Pancreas (tissue), 10 donors: ENCODE measurements around the gene XBP1. TPM values are rescaled to one million over a fixed set of nuclear protein-coding genes. Genes with fewer than 3 reads are reported as not detected.

ENCODE experiments used
- ATAC-seq, 4 donors: fragments of 200-7000 bp; cut with Tn5 transposase; one replicate each; pipeline versions ENCODE4 v1.8.0 to v1.9.1; 2020; ENCODE audit warnings: mild to moderate bottlenecking in 4 of 4, moderate library complexity in 4 of 4
- DNase-seq, 6 donors: peaks; one replicate each; pipeline ENCODE4 v3.0.0-alpha.2; 2020
- FAIRE-seq: peaks from 2 replicates; lab custom pipeline; 2012; peaks lifted over from hg19 to GRCh38; lab: Jason Lieb, UNC
- H3K27ac ChIP-seq, 4 donors: fragments of 200-600 bp; sonication (generic); 1 replicate in 3 of 4; 2 replicates in 1 of 4; pipeline versions ENCODE4 v1.5.0 to v1.8.0; 2020
- H3K27me3 ChIP-seq, 4 donors: fragments of 200-600 bp; one replicate each; pipeline ENCODE4 v1.8.0; 2021
- H3K36me3 ChIP-seq, 3 donors: fragments of 200-600 bp; sonication (generic) in 1 of 3; one replicate each; pipeline versions ENCODE4 v1.5.0 to v1.8.0; 2020 to 2021
- H3K4me1 ChIP-seq, 3 donors: fragments of 200-600 bp; one replicate each; pipeline ENCODE4 v1.8.0; 2021
- H3K4me3 ChIP-seq, 4 donors: fragments of 200-600 bp; sonication (generic) in 2 of 4; one replicate each; pipeline versions ENCODE4 v1.5.0 to v1.8.0; 2020 to 2021
- H3K9me3 ChIP-seq, 4 donors: fragments of 200-600 bp; one replicate each; pipeline ENCODE4 v1.8.0; 2021
- CTCF ChIP-seq, 4 donors: fragments of 200-600 bp; sonication (generic) in 3 of 4; IDR thresholded peaks; one replicate each; pipeline versions ENCODE4 v1.5.0 to v1.8.0; 2021; ENCODE audit warnings: antibody characterized with exemption in 4 of 4
- WGBS, 2 donors: extraction: QIAGEN DNeasy Blood & Tissue Kit; methylation state at CpG; one replicate each; pipeline ENCODE4 v1.1.7; 2013; 5-methylcytosine and 5-hydroxymethylcytosine counted together
- intact Hi-C, 3 donors: fragments of 100-400 bp; cut with DNase I; formaldehyde crosslinking; loops; one replicate each; pipeline versions ENCODE4 v1.11.1 to v1.14.2; 2022
- polyA plus RNA-seq, 2 donors: library from polyadenylated mRNA; stranded (reverse); fragments of 200-250 nt; gene quantifications; one replicate each; pipeline ENCODE4 v1.2.3, GENCODE V29; 2013
- total RNA-seq, 6 donors: library from RNA; stranded (reverse); fragmentation: NEBNext Ultra II Directional in 4 of 6; extraction: Animal tissue kit (Norgen Biotek cat#: 25700) in 4 of 6; gene quantifications; one replicate each; pipeline versions ENCODE4 v1.2.1 to v1.2.4, GENCODE V29; 2021 to 2023
- donor health status: healthy with polysubstance abuse.
- donor health status: DM: no; HTN: no; CAD: no; lungs with moderate emphysema.
- donor health status: DM: no; HTN: no; CAD: no.
- donor health status: control.
- donor health status: control.
- donor health status: Bipolar disorder and iron deficiency.
- donor health status: DM: yes; HTN: yes; CAD: no.
- donor health status: DM: no; HTN: no; CAD: no.
- donor health status: DM: no; HTN: no; CAD: no.
- donor health status: DM: yes; HTN: yes; CAD: no.

XBP1 gene
- total and polyA plus RNA-seq, 8 donors, result 178 to 974 (median 685) TPM

DNA sequence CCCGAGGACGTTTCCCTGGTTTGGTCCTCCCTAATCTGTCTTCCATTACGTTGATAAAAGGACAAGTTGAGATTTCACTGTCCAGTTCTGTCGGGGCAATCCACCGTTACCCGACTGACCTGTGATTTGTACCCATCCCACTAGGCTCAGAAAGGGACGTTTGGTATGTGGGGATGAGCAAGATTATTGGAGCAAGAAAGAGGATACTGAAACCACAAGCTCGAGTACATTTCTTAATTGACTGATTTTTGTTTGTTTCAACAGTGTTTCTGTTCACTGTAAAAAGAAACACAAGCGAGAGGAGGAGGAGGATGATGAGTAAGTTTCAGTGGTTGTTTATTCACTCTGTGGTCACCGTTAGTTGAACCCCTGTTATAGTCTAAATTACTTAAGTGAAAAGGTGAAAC, 26.9 kb downstream of the XBP1 start:
- DNase-seq, result no peak
- WGBS, 2 donors, result 1 to 2% methylated on average over 10 of the region's 10 CpGs
- Histone ChIP-seq H3K36me3 (peaks cover 0 to 3% (median 0%) of the 10 kb centered on the region in 3 donors), H3K27ac (peak overlapping the region; percentile 43 to 100 (median 98)), H3K9me3 (no peaks in the 10 kb centered on the region), H3K4me1 (peaks cover 0 to 16% (median 0%) of the 10 kb centered on the region in 3 donors), H3K4me3 (peak overlapping the region; percentile 40 to 94 (median 64)), H3K27me3 (no peaks in the 10 kb centered on the region)
- TF ChIP-seq CTCF (IDR thresholded peaks at IDR 0.05), result no peak
- intact Hi-C loops, result no loop called here
- ATAC-seq, result no peak
- FAIRE-seq, result no peak

DNA sequence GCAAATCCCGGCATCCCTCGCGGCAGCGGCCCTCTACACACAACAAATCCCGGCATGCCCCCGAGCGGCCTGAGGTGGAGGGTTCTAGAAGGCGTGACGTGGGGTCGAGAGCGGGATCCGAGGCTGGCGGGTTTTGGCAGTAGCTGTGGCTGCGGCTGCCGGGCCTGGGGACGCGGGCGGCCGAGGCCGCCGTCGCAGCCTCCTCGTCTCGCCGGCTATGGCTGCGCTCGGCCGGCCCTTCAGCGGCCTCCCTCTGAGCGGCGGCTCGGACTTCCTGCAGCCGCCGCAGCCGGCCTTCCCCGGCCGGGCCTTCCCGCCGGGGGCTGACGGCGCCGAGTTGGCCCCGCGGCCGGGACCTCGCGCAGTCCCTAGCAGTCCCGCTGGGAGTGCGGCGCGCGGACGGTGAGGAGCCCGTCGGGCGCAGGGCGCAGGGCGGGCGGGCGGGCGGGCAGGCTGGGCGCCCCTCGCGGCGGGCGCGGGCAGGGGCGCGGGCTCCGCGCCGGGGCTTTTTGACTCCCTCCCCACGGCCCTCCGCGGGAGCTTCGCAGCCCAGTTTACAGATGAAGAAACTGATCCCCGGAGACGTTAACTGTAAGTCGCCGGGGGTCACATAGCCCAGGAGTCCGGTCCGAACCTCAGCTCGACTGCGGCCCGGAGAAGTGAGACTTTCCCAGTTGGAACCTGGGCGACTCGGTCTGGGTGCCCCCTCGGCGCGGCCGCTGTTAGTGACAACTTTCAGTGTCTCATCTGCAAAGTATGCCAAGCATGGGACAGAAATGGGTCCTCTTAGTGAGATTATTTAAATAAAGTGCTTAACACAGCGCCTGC, 27.5 kb downstream of the XBP1 start, which contains the start of gene CCDC117:
Gene CCDC117, plus strand, starts transcription at position 63 of the 828 bp plus-strand sequence. Its CDS starts 155 bp downstream, at position 218.
- TF ChIP-seq CTCF (IDR thresholded peaks at IDR 0.05), result no peak
- H3K36me3 ChIP-seq, result peaks cover 0 to 2% (median 0%) of the 10 kb centered on the region in 3 donors
- peak within 1 kb of the TSS; percentile 46 to 94 (median 64) for H3K4me3 ChIP-seq
- intact Hi-C loops, result no loop called here
- 0% methylated on average over 58 to 92 of the region's 92 CpGs for WGBS, 2 donors
- FAIRE-seq (no peak), DNase-seq (peak; percentile 91 to 97 (median 94)), ATAC-seq (peak; percentile 96 to 97 (median 96))
- H3K4me1 ChIP-seq, result peaks cover 0 to 16% (median 0%) of the 10 kb centered on the region in 3 donors
- peak within 1 kb of the TSS; percentile 67 to 100 (median 98) for H3K27ac ChIP-seq
- H3K27me3 ChIP-seq, result no peaks in the 10 kb centered on the region
- no peaks in the 10 kb centered on the region for H3K9me3 ChIP-seq

DNA sequence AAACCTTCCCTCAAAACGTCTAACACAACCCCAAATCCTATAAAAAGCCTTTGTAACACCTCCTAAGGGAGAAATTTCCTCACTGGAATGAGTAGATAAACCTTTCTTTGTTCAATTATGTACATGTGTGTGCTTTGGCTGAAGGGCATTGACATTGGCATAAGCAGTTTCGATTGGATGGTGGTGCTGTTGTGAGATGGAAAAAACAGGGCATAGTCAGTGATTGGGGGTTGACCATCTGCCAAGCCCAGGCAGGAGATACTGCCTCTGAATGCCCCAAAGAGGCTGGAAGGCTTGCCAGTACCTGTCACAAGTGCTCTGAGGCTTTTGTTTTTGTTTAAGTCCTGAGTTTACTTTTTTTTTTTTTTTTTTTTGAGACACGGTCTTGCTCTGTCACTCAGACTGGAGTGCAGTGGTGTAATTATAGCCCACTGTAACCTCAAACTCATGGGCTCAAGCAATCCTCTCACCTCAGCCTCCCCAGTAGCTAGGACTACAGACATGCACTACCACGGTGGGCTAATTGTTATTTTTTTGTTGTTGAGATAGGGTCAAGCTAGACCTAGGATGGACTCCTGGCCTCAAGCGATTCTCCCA, 29.1 kb downstream of the XBP1 start:
- no peaks in the 10 kb centered on the region for H3K9me3 ChIP-seq
- DNase-seq, result no peak
- no peak for FAIRE-seq
- intact Hi-C loops, result no loop called here
- no peak overlapping the region for H3K27ac ChIP-seq
- 48 to 50% methylated on average over 5 of the region's 5 CpGs for WGBS, 2 donors
- TF ChIP-seq CTCF (IDR thresholded peaks at IDR 0.05), result no peak
- no peaks in the 10 kb centered on the region for H3K27me3 ChIP-seq
- no peak overlapping the region for H3K4me3 ChIP-seq
- H3K36me3 ChIP-seq, result no peaks in the 10 kb centered on the region
- H3K4me1 ChIP-seq, result peaks cover 0 to 16% (median 0%) of the 10 kb centered on the region in 3 donors
- ATAC-seq, result peak in 1 of 4 donors; percentile 4

DNA sequence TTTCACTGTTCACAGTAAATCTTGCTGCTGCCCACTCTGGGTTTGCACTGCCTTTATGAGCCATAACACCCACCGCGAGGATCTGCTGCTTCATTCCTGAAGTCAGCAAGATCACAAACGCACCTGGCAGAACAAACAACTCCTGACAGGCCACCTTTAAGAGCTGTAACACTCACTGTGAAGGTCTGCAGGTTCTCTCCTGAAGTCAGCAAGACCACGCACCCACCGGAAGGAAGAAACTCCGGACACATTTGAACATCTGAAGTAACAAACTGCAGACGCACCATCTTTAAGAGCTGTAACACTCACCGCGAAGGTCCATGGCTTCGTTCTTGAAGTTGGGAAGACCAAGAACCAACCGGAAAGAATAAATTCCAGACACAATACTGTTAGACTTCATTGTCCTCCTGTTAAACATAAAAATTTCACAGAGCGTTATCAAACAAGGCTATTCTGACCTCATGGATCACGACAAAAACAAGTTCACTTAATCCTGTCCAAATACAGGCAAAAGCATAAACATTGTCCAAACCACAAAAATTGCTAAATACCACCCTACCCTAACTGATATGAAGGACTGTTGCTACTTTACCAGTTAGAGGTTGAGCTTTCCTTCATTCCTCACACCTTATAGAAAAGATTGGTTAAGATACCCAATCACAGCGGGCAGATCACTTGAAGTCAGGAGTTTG, 30.8 kb downstream of the XBP1 start:
- Histone ChIP-seq H3K4me1 (peaks cover 0 to 8% (median 0%) of the 10 kb centered on the region in 3 donors), H3K27me3 (no peaks in the 10 kb centered on the region), H3K4me3 (no peak overlapping the region), H3K27ac (no peak overlapping the region), H3K36me3 (no peaks in the 10 kb centered on the region), H3K9me3 (no peaks in the 10 kb centered on the region)
- intact Hi-C loops, result no loop called here
- no peak for DNase-seq
- TF ChIP-seq CTCF (IDR thresholded peaks at IDR 0.05), result no peak
- no peak for FAIRE-seq
- 82 to 86% methylated on average over 14 of the region's 14 CpGs for WGBS, 2 donors
- no peak for ATAC-seq
